Neuronal stem cell (in vitro differentiated cells): ENCODE data around the gene MBNL3.

Experiments used
- DNase-seq: peaks from one replicate; pipeline ENCODE4 v3.0.0-alpha.2; 2013; ENCODE audit warnings: low spot score
- H2AFZ ChIP-seq: one replicate; pipeline ENCODE4 v1.6.1; 2013; ENCODE audit warnings: mild to moderate bottlenecking, low read length, inconsistent platforms
- H2AK5ac ChIP-seq: 2 replicates; pipeline ENCODE4 v1.6.1; 2013; ENCODE audit warnings: low read depth, mild to moderate bottlenecking, inconsistent platforms, low read length, moderate library complexity, mixed read lengths
- H2BK120ac ChIP-seq: 2 replicates; pipeline ENCODE4 v1.6.1; 2013; ENCODE audit warnings: low read depth, mild to moderate bottlenecking, inconsistent platforms, low read length, moderate library complexity, mixed read lengths
- H2BK12ac ChIP-seq: one replicate; pipeline ENCODE4 v1.6.1; 2013; ENCODE audit warnings: low read length, inconsistent platforms
- H2BK15ac ChIP-seq: 2 replicates; pipeline ENCODE4 v1.6.1; 2013; ENCODE audit warnings: mild to moderate bottlenecking, low read length, inconsistent platforms, mixed read lengths
- H2BK5ac ChIP-seq: one replicate; pipeline ENCODE4 v1.6.1; 2013; ENCODE audit warnings: inconsistent platforms, mild to moderate bottlenecking, low read length, moderate library complexity
- H3K14ac ChIP-seq: one replicate; pipeline ENCODE4 v1.6.1; 2013; ENCODE audit warnings: low read length, inconsistent platforms
- H3K18ac ChIP-seq: 2 replicates; pipeline ENCODE4 v1.6.1; 2013; ENCODE audit warnings: low read length, inconsistent platforms
- H3K23ac ChIP-seq: 2 replicates; pipeline ENCODE4 v1.6.1; 2013; ENCODE audit warnings: low read depth, mild to moderate bottlenecking, mixed read lengths, low read length, inconsistent platforms; ENCODE audit not compliant: poor library complexity
- H3K27ac ChIP-seq: replicated peaks from 3 replicates; pipeline ENCODE4 v1.5.1; 2013; ENCODE audit warnings: low read length, inconsistent platforms
- H3K27me3 ChIP-seq, 3 experiments: 2 replicates each; pipeline ENCODE4 v1.6.1; 2013; ENCODE audit warnings: low read length in 3 of 3, mild to moderate bottlenecking in 2 of 3, inconsistent platforms in 1 of 3, low read depth in 1 of 3, mixed read lengths in 1 of 3, moderate library complexity in 1 of 3; ENCODE audit not compliant: control insufficient read depth in 3 of 3, insufficient read depth in 3 of 3
- H3K36me3 ChIP-seq, 2 donors: replicated peaks in 1 of 2; 2 replicates each; pipeline ENCODE4 v1.6.1; 2013; ENCODE audit warnings: low read length in 2 of 2; ENCODE audit not compliant: control insufficient read depth in 2 of 2, insufficient read depth in 2 of 2
- H3K4ac ChIP-seq: 2 replicates; pipeline ENCODE4 v1.6.1; 2013; ENCODE audit warnings: inconsistent platforms, mild to moderate bottlenecking, low read length, moderate library complexity
- H3K4me1 ChIP-seq, 2 donors: 1 replicate in 1 of 2; 2 replicates in 1 of 2; pipeline ENCODE4 v1.6.1; 2013; ENCODE audit warnings: low read length in 2 of 2, low read depth in 1 of 2; ENCODE audit not compliant: control insufficient read depth in 2 of 2, insufficient read depth in 1 of 2
- H3K4me2 ChIP-seq: one replicate; pipeline ENCODE4 v1.6.1; 2013; ENCODE audit warnings: mild to moderate bottlenecking, low read length, inconsistent platforms; ENCODE audit not compliant: insufficient read depth, poor library complexity, severe bottlenecking
- H3K4me3 ChIP-seq, 2 donors: 2 replicates each; pipeline ENCODE4 v1.5.1; 2013; ENCODE audit warnings: low read length in 2 of 2, mild to moderate bottlenecking in 2 of 2, inconsistent platforms in 1 of 2, moderate library complexity in 1 of 2
- H3K79me1 ChIP-seq: one replicate; pipeline ENCODE4 v1.6.1; 2013; ENCODE audit warnings: low read depth, mild to moderate bottlenecking, inconsistent platforms, low read length, moderate library complexity
- H3K9ac ChIP-seq: one replicate; pipeline ENCODE4 v1.6.1; 2013; ENCODE audit warnings: mild to moderate bottlenecking, low read depth, low read length, inconsistent platforms; ENCODE audit not compliant: poor library complexity
- H3K9me3 ChIP-seq, 2 donors: replicated peaks in 1 of 2; 2 replicates each; pipeline versions ENCODE3 to v1.6.1; 2013; ENCODE audit warnings: low read length in 2 of 2, mild to moderate bottlenecking in 2 of 2, inconsistent platforms in 1 of 2, low read depth in 1 of 2, mixed read lengths in 1 of 2, moderate library complexity in 1 of 2; ENCODE audit not compliant: control insufficient read depth in 2 of 2, insufficient read depth in 1 of 2
- H4K8ac ChIP-seq: one replicate; pipeline ENCODE4 v1.6.1; 2013; ENCODE audit warnings: low read depth, mild to moderate bottlenecking, inconsistent platforms, low read length, moderate library complexity
- H4K91ac ChIP-seq: one replicate; pipeline ENCODE4 v1.6.1; 2013; ENCODE audit warnings: low read length, low read depth, mild to moderate bottlenecking, inconsistent platforms; ENCODE audit not compliant: poor library complexity
- WGBS, 2 donors: extraction: QIAGEN DNeasy Blood & Tissue Kit; methylation state at CpG; one replicate each; pipeline ENCODE4 v1.1.7; 2013; ENCODE audit warnings: missing lambda C conversion rate in 2 of 2, mixed read lengths in 1 of 2; ENCODE audit not compliant: insufficient read length in 2 of 2, insufficient replicate concordance in 1 of 2; ENCODE audit errors: extremely low coverage in 2 of 2; 5-methylcytosine and 5-hydroxymethylcytosine counted together

MBNL3 gene

DNA sequence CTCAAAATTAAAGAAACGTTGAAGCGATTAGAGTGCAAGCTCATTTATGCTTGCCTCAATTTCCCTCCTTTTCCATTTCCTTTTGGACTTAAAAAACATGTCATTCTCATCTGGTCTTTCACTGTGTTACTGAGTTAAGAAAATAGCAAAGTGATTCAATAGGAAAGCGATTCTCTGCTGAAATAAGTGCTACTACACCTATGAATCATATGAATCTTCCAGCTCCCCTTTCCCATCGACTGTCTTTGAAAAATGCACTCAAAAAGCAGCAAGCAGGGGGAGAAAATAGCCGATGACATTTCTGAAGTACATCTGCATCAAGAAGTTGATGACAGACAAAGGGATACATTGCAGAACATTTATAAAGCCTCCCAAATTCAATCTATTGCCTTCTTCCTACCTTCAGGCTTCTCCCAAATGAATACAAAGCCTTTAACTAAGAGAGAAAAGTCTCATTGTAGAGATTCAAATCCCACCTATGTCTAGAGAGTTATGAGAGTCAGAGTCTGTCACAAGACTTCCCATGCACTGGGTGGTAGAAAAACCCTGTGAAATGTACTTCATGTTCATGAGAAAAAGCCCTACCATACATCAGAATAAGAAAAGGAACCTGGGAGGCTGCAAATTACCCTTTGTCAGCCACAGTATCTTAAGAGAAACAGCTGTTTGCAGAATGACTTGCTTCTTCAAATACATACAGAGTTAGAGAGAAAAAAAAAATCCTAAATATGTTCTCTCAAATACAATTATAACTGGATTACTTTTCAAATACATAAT, 78.9 kb downstream of the MBNL3 start:
- Histone ChIP-seq H2BK120ac (no peak overlapping the region), H3K4me3 (no peak overlapping the region), H3K23ac (no peak overlapping the region), H2BK5ac (no peak overlapping the region), H2BK12ac (no peak overlapping the region), H2AFZ (no peak overlapping the region), H3K4ac (no peak overlapping the region), H4K91ac (no peak overlapping the region), H3K36me3 (no peaks in the 10 kb centered on the region), H3K4me1 (peaks cover 12 to 13% of the 10 kb centered on the region in 2 donors), H4K8ac (no peak overlapping the region), H2AK5ac (no peak overlapping the region), H3K9ac (no peak overlapping the region), H3K14ac (no peak overlapping the region), H3K27ac (no peak overlapping the region), H3K9me3 (no peaks in the 10 kb centered on the region), H3K79me1 (no peaks in the 10 kb centered on the region), H3K27me3 (peaks cover 0 to 5% (median 0%) of the 10 kb centered on the region in 3 experiments), H3K18ac (no peak overlapping the region), H2BK15ac (no peak overlapping the region), H3K4me2 (no peak overlapping the region)
- WGBS, 2 donors = no CpG with 5 or more reads among the region's 5 CpGs
- DNase-seq = no peak

DNA sequence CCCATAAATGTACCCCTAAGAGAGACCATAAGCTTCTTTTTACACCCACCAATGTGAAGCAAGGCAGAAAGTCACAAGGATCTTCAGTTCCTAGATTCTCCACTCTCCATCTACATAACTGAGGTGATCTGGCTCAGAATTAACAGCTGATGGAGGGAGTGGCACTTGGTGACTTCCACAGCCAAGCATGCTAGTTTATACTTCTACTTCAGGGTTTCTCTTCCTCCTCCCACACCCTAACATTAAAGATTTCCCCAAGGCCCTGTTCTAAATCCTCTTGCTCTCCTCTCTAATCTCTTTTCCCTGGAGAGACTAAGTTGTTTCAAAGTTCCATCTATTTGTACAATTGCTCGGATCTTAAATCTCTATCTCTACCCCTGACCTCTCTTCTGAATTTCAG, 81.1 kb downstream of the MBNL3 start:
- Histone ChIP-seq H2BK120ac (no peak overlapping the region), H4K91ac (no peak overlapping the region), H3K4ac (no peak overlapping the region), H3K23ac (no peak overlapping the region), H2AFZ (no peak overlapping the region), H2AK5ac (no peak overlapping the region), H3K18ac (no peak overlapping the region), H2BK15ac (no peak overlapping the region), H3K79me1 (no peaks in the 10 kb centered on the region), H3K4me3 (no peak overlapping the region), H2BK5ac (no peak overlapping the region), H4K8ac (no peak overlapping the region), H3K4me2 (no peak overlapping the region), H3K36me3 (no peaks in the 10 kb centered on the region), H2BK12ac (no peak overlapping the region), H3K14ac (no peak overlapping the region), H3K9ac (no peak overlapping the region), H3K4me1 (peaks cover 12 to 13% of the 10 kb centered on the region in 2 donors), H3K27ac (no peak overlapping the region), H3K9me3 (no peaks in the 10 kb centered on the region), H3K27me3 (peaks cover 0 to 5% (median 0%) of the 10 kb centered on the region in 3 experiments)
- no peak for DNase-seq
- no CpG with 5 or more reads among the region's 1 CpG for WGBS, 2 donors

DNA sequence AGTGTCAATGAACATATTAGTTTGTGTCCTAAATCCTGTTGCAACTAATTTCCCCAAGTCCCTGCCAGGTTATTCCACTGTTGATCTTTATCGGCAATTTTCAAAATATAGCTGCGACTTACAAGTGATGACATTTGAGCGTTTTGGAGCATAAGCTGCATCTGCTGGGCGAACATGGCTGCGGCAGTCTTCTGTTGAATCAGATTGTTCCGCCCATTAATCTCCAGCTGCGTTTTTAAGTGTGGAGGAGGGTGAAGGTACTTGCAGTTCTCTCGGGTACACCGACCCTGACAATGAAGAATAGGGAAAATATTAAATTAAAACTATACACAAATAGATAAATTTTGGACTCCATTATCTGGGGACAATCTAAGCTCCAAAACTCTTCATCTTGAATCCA, 82.7 kb downstream of the MBNL3 start:
- no CpG with 5 or more reads among the region's 9 CpGs for WGBS, 2 donors
- Histone ChIP-seq H3K9me3 (no peaks in the 10 kb centered on the region), H4K91ac (no peak overlapping the region), H3K14ac (no peak overlapping the region), H3K9ac (no peak overlapping the region), H2BK120ac (no peak overlapping the region), H3K27me3 (peaks cover 0 to 5% (median 0%) of the 10 kb centered on the region in 3 experiments), H2AFZ (no peak overlapping the region), H4K8ac (no peak overlapping the region), H3K18ac (no peak overlapping the region), H2BK15ac (no peak overlapping the region), H3K4me2 (no peak overlapping the region), H3K79me1 (no peaks in the 10 kb centered on the region), H3K4me3 (no peak overlapping the region), H3K23ac (no peak overlapping the region), H2BK5ac (no peak overlapping the region), H3K27ac (no peak overlapping the region), H3K36me3 (no peaks in the 10 kb centered on the region), H2BK12ac (no peak overlapping the region), H3K4me1 (peaks cover 2 to 7% of the 10 kb centered on the region in 2 donors), H2AK5ac (no peak overlapping the region), H3K4ac (no peak overlapping the region)
- no peak for DNase-seq

DNA sequence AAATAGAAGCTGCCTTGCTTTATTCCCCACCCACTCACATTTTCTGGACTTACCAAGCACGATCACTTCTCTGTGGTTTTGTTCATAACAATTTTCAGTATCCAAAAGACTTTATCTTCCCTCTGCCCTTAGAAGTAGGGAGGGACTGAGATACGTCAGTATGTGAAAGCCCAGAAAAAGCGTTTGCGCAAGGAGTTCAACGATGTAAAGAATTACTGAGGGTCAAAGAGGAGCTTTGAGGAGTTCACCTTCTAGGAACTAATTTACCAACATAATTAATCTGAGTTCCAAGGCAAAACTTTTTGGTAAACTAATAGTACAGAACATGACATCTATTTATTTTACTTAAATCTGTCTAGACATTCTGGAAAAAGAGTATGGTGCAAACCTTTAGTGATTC, 84.6 kb downstream of the MBNL3 start:
- Histone ChIP-seq H2BK15ac (no peak overlapping the region), H3K14ac (no peak overlapping the region), H3K27me3 (peaks cover 0 to 3% (median 0%) of the 10 kb centered on the region in 3 experiments), H2BK12ac (no peak overlapping the region), H3K9ac (no peak overlapping the region), H2AK5ac (no peak overlapping the region), H3K27ac (no peak overlapping the region), H3K4me1 (peaks cover 0 to under 1% of the 10 kb centered on the region in 2 donors), H4K91ac (no peak overlapping the region), H3K9me3 (no peaks in the 10 kb centered on the region), H3K4me2 (no peak overlapping the region), H3K23ac (no peak overlapping the region), H2BK5ac (no peak overlapping the region), H2BK120ac (no peak overlapping the region), H3K79me1 (no peaks in the 10 kb centered on the region), H2AFZ (no peak overlapping the region), H3K4me3 (no peak overlapping the region), H4K8ac (no peak overlapping the region), H3K18ac (no peak overlapping the region), H3K36me3 (no peaks in the 10 kb centered on the region), H3K4ac (no peak overlapping the region)
- no peak for DNase-seq
- no CpG with 5 or more reads among the region's 5 CpGs for WGBS, 2 donors
